ENCODE data around the gene ZNF670. TPM values are rescaled to one million over a fixed set of nuclear protein-coding genes. Genes with fewer than 3 reads are reported as not detected.

The ZNF670 gene
- polyA plus RNA-seq, 2 donors, result 0.49 to 1.4 TPM

DNA sequence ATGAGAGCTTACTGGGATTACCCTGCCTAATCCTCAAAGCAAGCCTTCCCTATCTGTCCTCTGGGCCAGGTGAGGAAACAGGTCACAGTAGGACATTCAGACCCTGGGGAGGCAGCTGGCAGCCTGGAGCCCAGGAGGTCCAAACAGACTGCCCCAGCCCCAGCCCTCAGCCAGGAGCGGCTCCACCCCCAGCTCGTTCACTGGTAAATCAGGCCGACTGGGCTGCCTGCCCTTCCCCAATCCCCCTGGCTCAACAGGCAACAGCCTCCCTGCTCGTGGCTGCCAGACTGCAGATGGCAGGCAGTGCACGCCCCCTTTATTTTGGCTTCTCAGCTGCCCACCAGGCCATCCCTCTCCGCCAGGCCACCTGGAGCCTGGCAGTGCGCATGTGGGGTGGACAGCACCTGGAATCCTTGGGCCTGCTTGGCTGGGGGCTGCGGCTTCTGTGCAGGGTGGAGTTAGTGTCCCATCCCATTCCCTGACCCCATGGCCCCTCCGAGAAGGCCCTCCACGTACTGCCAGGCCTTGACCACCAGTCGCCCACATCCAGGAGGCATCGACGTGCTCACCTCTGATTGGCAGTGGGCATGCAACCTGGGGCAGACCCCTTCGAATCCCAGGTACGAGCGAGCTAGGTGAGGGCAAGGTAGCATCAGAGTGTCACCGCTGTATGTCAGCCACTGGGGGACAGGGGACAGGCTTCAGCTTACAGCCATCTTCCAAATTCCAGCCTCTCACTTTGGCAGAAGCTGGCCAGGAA lies 11.2 kb upstream of the ZNF670 start:
- Histone ChIP-seq H3K27ac (ENCODE audit: low read depth in 2 of 2, low read length in 1 of 2) (no peak overlapping the region), H3K4me3 (ENCODE audit: low read depth in 1 of 2, low read length in 2 of 2) (no peak overlapping the region), H3K36me3 (ENCODE audit: control insufficient read depth in 2 of 2, insufficient read depth in 2 of 2, low read length in 1 of 2) (no peaks in the 10 kb centered on the region), H3K9me3 (ENCODE audit: control insufficient read depth in 2 of 2, insufficient read depth in 1 of 2, low read depth in 1 of 2, low read length in 1 of 2) (peaks cover 0 to 2% of the 10 kb centered on the region in 2 donors), H3K27me3 (ENCODE audit: control insufficient read depth in 1 of 2, insufficient read depth in 2 of 2, low read length in 2 of 2) (no peaks in the 10 kb centered on the region), H3K4me1 (ENCODE audit: control insufficient read depth in 2 of 2, insufficient read depth in 2 of 2, low read length in 1 of 2) (no peaks in the 10 kb centered on the region)
- 57 to 70% methylated on average over 17 of the region's 17 CpGs for WGBS, 2 donors

DNA sequence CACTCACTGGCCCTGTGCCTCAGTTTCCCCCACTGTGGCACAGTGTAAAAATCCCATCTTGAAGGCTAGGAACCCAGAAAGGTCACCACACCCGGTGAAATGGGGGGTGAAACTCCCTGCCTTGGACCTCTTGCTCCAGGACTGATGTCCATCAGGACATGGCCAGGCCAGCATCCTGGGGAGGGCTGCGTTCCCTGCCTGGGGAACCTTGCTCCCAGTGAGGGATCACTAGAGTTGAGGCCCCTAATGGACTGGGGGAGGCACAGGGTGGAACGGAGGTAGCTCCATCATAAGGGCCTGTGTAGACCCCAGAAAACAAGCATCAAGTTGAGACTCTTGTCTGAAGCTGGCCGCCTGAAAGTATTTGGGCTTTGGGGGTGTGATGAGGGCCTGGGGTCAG lies 10.4 kb upstream of the ZNF670 start:
- no peaks in the 10 kb centered on the region for H3K4me1 ChIP-seq (ENCODE audit: control insufficient read depth in 2 of 2, insufficient read depth in 2 of 2, low read length in 1 of 2)
- H3K9me3 ChIP-seq (ENCODE audit: control insufficient read depth in 2 of 2, insufficient read depth in 1 of 2, low read depth in 1 of 2, low read length in 1 of 2), result peaks cover 0 to 2% of the 10 kb centered on the region in 2 donors
- no peak overlapping the region for H3K27ac ChIP-seq (ENCODE audit: low read depth in 2 of 2, low read length in 1 of 2)
- H3K27me3 ChIP-seq (ENCODE audit: control insufficient read depth in 1 of 2, insufficient read depth in 2 of 2, low read length in 2 of 2), result no peaks in the 10 kb centered on the region
- H3K36me3 ChIP-seq (ENCODE audit: control insufficient read depth in 2 of 2, insufficient read depth in 2 of 2, low read length in 1 of 2), result no peaks in the 10 kb centered on the region
- H3K4me3 ChIP-seq (ENCODE audit: low read depth in 1 of 2, low read length in 2 of 2), result no peak overlapping the region
- 80 to 87% methylated on average over 4 of the region's 4 CpGs for WGBS, 2 donors

DNA sequence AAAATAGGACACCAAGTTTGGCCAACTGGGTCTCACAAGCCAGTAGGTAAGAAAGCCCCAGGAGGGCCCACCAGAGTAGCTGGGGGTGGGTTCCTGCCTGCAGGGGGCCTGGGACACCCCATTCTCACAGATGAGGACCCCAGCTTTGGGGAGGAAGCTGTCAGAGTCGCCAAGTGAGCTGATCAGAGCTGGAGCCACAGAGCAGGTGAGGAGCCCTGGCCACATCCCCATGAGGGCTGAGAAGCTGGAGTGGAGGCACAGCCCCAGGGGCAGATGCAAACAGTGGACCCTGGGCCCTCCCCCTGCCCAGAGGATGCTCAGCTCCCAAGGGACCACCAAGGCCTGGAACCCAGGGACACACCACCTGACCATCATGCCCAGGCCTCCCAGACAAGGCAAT lies 8.6 kb upstream of the ZNF670 start:
- no peak overlapping the region for H3K4me3 ChIP-seq (ENCODE audit: low read depth in 1 of 2, low read length in 2 of 2)
- WGBS, 2 donors, result 63 to 92% methylated on average over 1 of the region's 1 CpG
- H3K9me3 ChIP-seq (ENCODE audit: control insufficient read depth in 2 of 2, insufficient read depth in 1 of 2, low read depth in 1 of 2, low read length in 1 of 2), result peaks cover 0 to 2% of the 10 kb centered on the region in 2 donors
- no peaks in the 10 kb centered on the region for H3K4me1 ChIP-seq (ENCODE audit: control insufficient read depth in 2 of 2, insufficient read depth in 2 of 2, low read length in 1 of 2)
- no peak overlapping the region for H3K27ac ChIP-seq (ENCODE audit: low read depth in 2 of 2, low read length in 1 of 2)
- no peaks in the 10 kb centered on the region for H3K27me3 ChIP-seq (ENCODE audit: control insufficient read depth in 1 of 2, insufficient read depth in 2 of 2, low read length in 2 of 2)
- no peaks in the 10 kb centered on the region for H3K36me3 ChIP-seq (ENCODE audit: control insufficient read depth in 2 of 2, insufficient read depth in 2 of 2, low read length in 1 of 2)

DNA sequence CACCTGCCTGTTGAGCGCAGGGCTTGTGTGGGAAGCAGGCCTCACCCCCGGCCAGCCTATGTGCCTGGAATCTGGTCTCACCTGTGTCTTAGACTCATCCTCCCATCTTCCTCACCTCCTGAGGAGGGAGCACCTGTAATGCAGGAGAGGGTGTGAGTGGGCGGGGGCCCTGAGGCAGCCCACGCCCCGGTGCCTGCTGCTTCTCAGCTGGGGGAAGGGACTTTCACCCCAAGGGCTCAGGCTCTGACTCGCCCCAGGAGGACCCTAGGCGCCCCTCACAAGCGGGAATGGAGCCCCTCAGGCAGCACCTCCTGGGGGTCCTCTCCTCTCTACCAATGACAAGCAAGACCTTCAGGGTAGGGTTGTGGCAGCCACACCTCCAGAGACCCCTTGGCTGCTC lies 6.7 kb upstream of the ZNF670 start:
- Histone ChIP-seq H3K4me1 (ENCODE audit: control insufficient read depth in 2 of 2, insufficient read depth in 2 of 2, low read length in 1 of 2) (no peaks in the 10 kb centered on the region), H3K4me3 (ENCODE audit: low read depth in 1 of 2, low read length in 2 of 2) (no peak overlapping the region), H3K36me3 (ENCODE audit: control insufficient read depth in 2 of 2, insufficient read depth in 2 of 2, low read length in 1 of 2) (no peaks in the 10 kb centered on the region), H3K27ac (ENCODE audit: low read depth in 2 of 2, low read length in 1 of 2) (no peak overlapping the region), H3K9me3 (ENCODE audit: control insufficient read depth in 2 of 2, insufficient read depth in 1 of 2, low read depth in 1 of 2, low read length in 1 of 2) (peaks cover 0 to 2% of the 10 kb centered on the region in 2 donors), H3K27me3 (ENCODE audit: control insufficient read depth in 1 of 2, insufficient read depth in 2 of 2, low read length in 2 of 2) (no peaks in the 10 kb centered on the region)
- WGBS, 2 donors, result 88 to 91% methylated on average over 8 of the region's 8 CpGs

DNA sequence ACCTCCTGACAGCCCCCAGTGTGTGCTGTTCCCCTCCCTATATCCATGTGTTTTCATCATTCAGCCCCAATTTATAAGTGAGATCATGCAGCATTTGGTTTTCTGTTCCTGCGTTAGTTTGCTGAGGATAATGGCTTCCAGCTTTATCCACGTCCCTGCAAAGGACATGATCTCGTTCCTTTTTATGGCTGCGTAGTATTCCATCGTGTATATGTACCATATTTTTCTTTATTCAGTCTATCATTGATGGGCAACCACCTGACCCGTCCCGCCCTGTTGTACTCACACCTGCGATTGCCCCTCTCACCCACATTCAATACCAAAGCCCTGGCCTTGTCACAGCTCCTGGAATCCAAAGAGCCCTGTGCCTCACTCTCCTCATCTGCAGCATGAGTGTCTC lies 6.2 kb upstream of the ZNF670 start:
- no peaks in the 10 kb centered on the region for H3K36me3 ChIP-seq (ENCODE audit: control insufficient read depth in 2 of 2, insufficient read depth in 2 of 2, low read length in 1 of 2)
- 95% methylated on average over 8 of the region's 8 CpGs for WGBS, 2 donors
- H3K27me3 ChIP-seq (ENCODE audit: control insufficient read depth in 1 of 2, insufficient read depth in 2 of 2, low read length in 2 of 2), result no peaks in the 10 kb centered on the region
- no peak overlapping the region for H3K4me3 ChIP-seq (ENCODE audit: low read depth in 1 of 2, low read length in 2 of 2)
- no peaks in the 10 kb centered on the region for H3K4me1 ChIP-seq (ENCODE audit: control insufficient read depth in 2 of 2, insufficient read depth in 2 of 2, low read length in 1 of 2)
- H3K9me3 ChIP-seq (ENCODE audit: control insufficient read depth in 2 of 2, insufficient read depth in 1 of 2, low read depth in 1 of 2, low read length in 1 of 2), result peaks cover 0 to 2% of the 10 kb centered on the region in 2 donors
- no peak overlapping the region for H3K27ac ChIP-seq (ENCODE audit: low read depth in 2 of 2, low read length in 1 of 2)

DNA sequence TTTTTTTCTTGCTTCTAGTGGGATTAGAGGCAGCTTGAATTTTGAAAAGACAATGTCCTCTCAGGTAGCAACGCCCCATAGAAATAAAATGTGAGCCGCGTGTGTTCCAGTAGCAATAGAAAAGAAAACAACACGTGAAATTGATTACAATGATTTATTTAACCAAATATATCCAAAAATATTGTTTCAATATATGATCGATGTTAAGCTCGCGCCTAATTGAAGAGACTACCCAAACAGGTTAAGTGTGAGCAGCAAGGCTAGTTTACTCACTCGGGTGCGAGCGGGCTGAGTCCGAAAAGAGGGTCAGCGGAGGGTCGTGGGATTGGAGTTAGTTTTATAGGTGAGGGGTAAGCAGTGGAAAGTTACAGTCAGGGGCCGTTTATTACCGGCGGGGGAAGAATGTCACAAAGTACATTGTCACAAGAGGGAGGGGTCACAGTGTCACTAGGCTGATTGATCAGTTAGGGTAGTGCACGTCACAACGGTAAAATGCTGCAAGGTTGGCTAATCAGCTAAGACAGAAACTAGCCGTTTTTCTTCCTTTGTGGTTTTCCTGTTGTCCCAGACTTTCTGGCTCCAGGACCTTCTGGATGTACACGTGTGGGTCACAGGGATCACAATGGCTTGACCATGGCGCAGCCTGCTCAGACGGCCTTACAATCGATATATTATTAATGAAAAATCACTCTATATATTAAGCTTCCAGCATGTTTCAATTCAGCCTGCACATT lies 697 bp upstream of the ZNF670 start:
- 40 to 55% methylated on average over 23 of the region's 23 CpGs for WGBS, 2 donors
- H3K36me3 ChIP-seq (ENCODE audit: control insufficient read depth in 2 of 2, insufficient read depth in 2 of 2, low read length in 1 of 2), result no peaks in the 10 kb centered on the region
- H3K4me1 ChIP-seq (ENCODE audit: control insufficient read depth in 2 of 2, insufficient read depth in 2 of 2, low read length in 1 of 2), result peaks cover 0 to 2% of the 10 kb centered on the region in 2 donors
- H3K27ac ChIP-seq (ENCODE audit: low read depth in 2 of 2, low read length in 1 of 2), result no peak overlapping the region
- peak overlapping the region; percentile 8 to 90 for H3K4me3 ChIP-seq (ENCODE audit: low read depth in 1 of 2, low read length in 2 of 2)
- H3K27me3 ChIP-seq (ENCODE audit: control insufficient read depth in 1 of 2, insufficient read depth in 2 of 2, low read length in 2 of 2), result no peaks in the 10 kb centered on the region
- no peaks in the 10 kb centered on the region for H3K9me3 ChIP-seq (ENCODE audit: control insufficient read depth in 2 of 2, insufficient read depth in 1 of 2, low read depth in 1 of 2, low read length in 1 of 2)

DNA sequence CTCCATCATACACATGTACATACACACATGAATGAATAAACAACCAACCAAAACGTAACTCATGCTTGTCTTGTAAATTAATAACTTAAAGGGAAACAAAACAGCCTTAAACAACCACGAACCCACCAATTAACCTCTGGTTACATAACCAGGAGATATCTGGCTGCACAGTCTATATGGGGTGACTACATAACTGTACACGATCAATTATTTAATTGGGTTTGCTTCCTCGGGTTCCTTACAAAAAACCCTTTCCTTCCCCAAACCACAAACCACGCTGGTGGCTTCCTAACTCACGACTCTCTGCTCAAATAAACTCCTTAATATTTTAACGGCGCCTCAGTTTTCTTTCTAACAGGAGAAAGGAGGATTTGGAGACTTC lies 744 bp downstream of the ZNF670 start:
- H3K4me3 ChIP-seq (ENCODE audit: low read depth in 1 of 2, low read length in 2 of 2), result peak overlapping the region; percentile 83 to 90
- 0 to 1% methylated on average over 8 of the region's 8 CpGs for WGBS, 2 donors
- peak overlapping the region; percentile 75 to 87 for H3K27ac ChIP-seq (ENCODE audit: low read depth in 2 of 2, low read length in 1 of 2)
- H3K27me3 ChIP-seq (ENCODE audit: control insufficient read depth in 1 of 2, insufficient read depth in 2 of 2, low read length in 2 of 2), result no peaks in the 10 kb centered on the region
- H3K9me3 ChIP-seq (ENCODE audit: control insufficient read depth in 2 of 2, insufficient read depth in 1 of 2, low read depth in 1 of 2, low read length in 1 of 2), result no peaks in the 10 kb centered on the region
- peaks cover 0 to 2% of the 10 kb centered on the region in 2 donors for H3K4me1 ChIP-seq (ENCODE audit: control insufficient read depth in 2 of 2, insufficient read depth in 2 of 2, low read length in 1 of 2)
- H3K36me3 ChIP-seq (ENCODE audit: control insufficient read depth in 2 of 2, insufficient read depth in 2 of 2, low read length in 1 of 2), result no peaks in the 10 kb centered on the region

DNA sequence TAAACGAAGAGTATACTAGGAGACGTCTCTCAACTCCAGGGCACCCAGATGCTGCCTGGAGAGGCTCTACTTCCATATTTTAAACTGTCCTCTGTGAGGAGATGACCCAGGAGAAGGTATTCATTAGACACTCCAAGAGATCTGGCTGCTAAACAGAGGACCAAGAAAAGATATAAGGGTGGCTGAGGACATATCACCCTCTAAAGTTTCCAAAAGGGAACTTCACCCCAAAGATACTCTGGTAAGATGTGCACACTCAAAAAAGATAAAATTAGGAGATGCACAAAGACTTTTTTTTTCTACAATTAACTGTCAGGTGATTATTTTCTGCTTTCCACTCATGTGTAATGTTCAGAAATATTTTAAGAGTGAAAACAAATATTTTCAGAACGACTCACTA lies 1.4 kb downstream of the ZNF670 start:
- Histone ChIP-seq H3K36me3 (ENCODE audit: control insufficient read depth in 2 of 2, insufficient read depth in 2 of 2, low read length in 1 of 2) (no peaks in the 10 kb centered on the region), H3K27ac (ENCODE audit: low read depth in 2 of 2, low read length in 1 of 2) (no peak overlapping the region), H3K9me3 (ENCODE audit: control insufficient read depth in 2 of 2, insufficient read depth in 1 of 2, low read depth in 1 of 2, low read length in 1 of 2) (no peaks in the 10 kb centered on the region), H3K4me3 (ENCODE audit: low read depth in 1 of 2, low read length in 2 of 2) (no peak overlapping the region), H3K27me3 (ENCODE audit: control insufficient read depth in 1 of 2, insufficient read depth in 2 of 2, low read length in 2 of 2) (no peaks in the 10 kb centered on the region), H3K4me1 (ENCODE audit: control insufficient read depth in 2 of 2, insufficient read depth in 2 of 2, low read length in 1 of 2) (peaks cover 0 to 2% of the 10 kb centered on the region in 2 donors)
- 67 to 71% methylated on average over 3 of the region's 3 CpGs for WGBS, 2 donors

DNA sequence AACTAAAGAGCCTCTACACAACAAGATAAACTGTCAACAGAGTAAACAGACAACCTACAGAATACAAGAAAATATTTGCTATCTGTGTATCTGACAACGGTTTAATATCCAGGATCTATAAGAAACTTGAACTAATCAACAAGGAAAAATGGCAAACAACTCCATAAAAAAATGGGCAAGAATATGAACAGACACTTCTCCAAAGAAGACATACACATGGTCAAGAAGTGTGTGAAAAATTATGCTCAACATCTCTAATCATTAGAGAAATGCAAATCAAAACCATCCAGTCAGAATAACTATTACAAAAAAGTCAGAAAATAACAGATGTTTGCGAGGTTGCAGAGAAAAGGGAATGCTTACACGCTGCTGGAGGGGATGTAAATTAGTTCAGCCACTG lies 8.0 kb downstream of the ZNF670 start:
- no peaks in the 10 kb centered on the region for H3K27me3 ChIP-seq (ENCODE audit: control insufficient read depth in 1 of 2, insufficient read depth in 2 of 2, low read length in 2 of 2)
- H3K4me3 ChIP-seq (ENCODE audit: low read depth in 1 of 2, low read length in 2 of 2), result no peak overlapping the region
- H3K36me3 ChIP-seq (ENCODE audit: control insufficient read depth in 2 of 2, insufficient read depth in 2 of 2, low read length in 1 of 2), result no peaks in the 10 kb centered on the region
- peaks cover 0 to 3% of the 10 kb centered on the region in 2 donors for H3K9me3 ChIP-seq (ENCODE audit: control insufficient read depth in 2 of 2, insufficient read depth in 1 of 2, low read depth in 1 of 2, low read length in 1 of 2)
- H3K27ac ChIP-seq (ENCODE audit: low read depth in 2 of 2, low read length in 1 of 2), result no peak overlapping the region
- no peaks in the 10 kb centered on the region for H3K4me1 ChIP-seq (ENCODE audit: control insufficient read depth in 2 of 2, insufficient read depth in 2 of 2, low read length in 1 of 2)
- 84 to 85% methylated on average over 3 of the region's 3 CpGs for WGBS, 2 donors
